ENCODE data around the gene CTCFL.
A peak's percentile ranks its signal among the peaks of the same experiment; 100 is the strongest.
"Not testable (repeated sequence)": the region's sequence is repeated elsewhere in the genome, so short reads cannot be mapped to it uniquely, and the experiment has no call there.

Gene CTCFL

GRCh38 chr20:57505979-57506378, 19.0 kb downstream of the CTCFL start:
- DNase-seq, result no peak

- DNase-seq, result no peak
Measured at GRCh38 chr20:57504411-57504810, 20.5 kb downstream of the CTCFL start.

DNA sequence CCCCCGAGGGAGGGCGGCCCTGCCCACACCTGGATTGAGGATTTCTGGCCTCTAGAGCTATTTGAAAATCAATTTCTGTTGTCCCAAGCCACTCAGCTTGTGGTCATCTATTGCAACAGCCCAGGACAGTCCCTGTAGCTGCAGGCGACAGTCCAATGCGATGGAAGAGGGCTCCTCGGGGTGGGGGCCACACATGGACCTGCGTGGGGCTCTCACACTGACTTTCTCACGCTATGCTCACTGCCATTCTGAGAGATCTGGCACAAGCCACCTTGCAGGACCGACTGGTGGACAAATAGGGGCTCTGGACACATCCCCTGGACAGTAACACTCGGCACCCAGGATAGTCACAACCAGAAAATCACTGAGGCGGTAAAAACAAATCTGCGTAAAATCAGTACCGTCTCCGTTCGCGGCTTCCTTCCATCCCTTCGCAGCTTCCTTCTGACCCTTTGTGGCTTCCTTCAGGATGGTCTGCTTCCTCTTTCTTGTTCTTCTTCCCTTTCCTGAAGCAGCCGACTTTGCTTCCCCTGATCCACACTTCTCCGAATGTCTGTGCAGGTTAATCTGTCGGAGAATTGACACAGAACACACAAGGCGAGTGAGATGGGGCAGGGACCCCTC, 21.8 kb downstream of the CTCFL start:
- no peak for DNase-seq

DNA sequence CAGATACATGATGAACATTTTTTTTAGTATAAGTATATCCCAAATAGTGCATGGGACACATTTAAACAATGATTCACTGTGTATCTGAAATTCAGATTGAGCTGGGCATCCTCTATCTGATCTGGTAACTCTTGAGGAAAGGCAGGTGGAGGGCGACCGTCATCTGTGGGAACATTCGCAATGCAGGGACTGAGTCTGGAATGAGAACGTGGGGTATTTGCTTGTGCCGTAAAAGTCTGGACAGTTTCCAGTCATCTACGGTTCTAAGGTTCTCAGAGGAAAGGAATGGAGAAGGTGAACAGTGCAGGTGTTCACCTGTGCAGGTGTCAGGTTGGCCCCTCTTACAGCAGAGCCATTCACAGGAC, 22.6 kb downstream of the CTCFL start:
- DNase-seq, result no peak

DNA sequence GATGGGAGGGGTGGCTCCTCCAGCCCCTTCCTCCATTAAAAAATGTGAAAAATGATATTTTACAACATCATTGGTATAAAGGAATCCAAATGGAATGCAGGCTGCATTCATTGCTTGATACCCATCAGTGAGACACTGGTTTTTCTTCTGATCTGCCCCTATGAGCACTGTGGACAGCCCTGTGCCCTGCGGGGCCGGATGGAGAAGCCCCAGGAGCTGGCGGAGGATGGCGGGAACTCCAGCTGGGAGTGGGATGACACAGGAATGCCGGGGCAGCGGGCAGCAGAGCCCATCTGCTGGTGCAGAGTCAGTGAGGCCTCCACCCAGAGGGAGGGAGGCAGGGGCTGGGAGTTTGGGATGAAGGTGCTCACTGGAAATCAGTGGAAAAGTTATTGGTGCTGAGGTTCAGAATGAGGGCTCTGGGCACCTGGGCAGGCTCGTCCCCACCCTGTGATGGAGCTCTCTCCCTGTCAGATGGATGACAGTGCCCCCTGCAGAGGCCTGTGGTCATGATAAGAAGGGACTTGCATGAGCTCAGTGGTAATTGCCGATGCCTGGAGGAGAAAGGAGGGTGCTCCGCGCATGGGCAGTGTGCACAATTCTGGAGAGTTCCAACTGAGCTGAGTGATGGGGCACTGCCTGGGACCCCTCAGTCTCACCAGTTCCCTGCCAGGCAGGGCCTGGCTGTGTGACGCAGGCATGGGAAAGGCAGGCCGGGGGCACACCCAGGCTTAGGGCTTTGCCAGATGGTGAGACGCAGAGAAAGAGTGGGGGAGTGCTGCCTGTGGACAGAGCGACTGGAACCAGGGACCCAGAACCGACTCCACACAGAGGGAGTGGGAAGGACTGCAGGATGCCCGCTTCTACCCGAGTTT, 23.2 kb downstream of the CTCFL start:
- DNase-seq, result no peak

GRCh38 chr20:57500962-57501361, 24.0 kb downstream of the CTCFL start:
- no peak for DNase-seq

DNA sequence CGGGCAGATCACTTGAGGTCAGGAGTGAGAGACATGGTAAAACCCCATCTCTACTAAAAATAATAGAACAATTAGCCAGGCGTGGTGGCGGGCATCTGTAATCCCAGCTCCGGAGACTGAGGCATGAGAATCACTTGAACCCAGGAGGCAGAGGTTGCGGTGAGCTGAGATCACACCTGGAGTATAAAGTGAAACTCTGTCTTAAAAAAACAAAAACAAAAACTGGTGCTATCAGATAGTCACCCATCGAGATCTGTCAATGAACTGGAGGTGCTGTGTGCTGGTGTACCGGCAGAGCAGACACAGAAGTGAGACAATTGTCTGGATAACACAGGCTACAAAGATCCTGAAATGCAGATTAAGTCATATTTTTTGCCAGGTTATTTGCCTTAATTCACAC, 24.7 kb downstream of the CTCFL start:
- no peak for DNase-seq

GRCh38 chr20:57499676-57500075, 25.3 kb downstream of the CTCFL start:
- no peak for DNase-seq

DNA sequence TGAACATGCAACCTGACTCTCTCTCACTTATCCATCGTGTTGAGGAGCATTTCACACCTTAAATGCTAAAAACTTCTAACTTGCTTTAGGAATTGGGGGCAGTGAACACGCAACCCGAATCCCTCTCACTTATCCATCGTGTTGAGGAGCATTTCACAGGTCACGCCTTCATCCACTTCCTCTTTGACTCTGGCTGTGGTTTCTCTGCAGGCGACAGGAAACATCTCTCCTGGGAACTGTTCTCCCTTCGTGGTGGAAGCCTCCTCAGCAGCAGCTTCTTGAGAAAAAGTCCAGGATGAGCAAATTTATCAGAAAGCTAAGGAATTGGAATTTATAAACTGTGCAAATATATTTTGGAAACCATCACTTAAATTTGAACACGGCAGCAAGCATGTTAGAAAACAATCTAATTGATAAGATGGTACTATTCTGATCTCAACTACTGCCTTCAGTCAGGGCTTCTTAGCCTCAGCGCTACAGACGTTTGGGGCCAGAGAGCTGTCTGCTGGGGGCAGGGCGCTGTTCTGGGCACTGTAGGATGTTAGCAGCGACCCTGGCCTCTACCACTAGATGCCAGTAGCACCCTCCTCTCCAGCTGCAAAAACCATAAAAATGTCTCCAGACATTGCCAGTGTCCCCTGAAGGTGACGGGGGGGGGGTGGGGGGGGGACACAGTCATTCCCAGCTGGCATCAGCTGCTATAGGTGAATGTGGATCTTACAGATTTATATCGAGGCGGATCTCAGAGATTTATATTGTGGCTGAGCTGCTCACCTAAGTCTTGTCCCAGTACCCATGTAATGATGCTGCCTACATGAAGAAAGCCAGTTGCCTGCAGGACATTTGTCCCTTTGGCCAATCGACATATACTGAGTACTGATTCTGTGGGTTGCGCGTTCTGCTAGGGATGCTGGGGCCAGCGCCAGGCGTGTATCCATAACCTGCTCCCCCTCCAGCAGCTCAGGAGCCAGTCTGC, 26.2 kb downstream of the CTCFL start:
- DNase-seq, result peak; percentile 14

DNA sequence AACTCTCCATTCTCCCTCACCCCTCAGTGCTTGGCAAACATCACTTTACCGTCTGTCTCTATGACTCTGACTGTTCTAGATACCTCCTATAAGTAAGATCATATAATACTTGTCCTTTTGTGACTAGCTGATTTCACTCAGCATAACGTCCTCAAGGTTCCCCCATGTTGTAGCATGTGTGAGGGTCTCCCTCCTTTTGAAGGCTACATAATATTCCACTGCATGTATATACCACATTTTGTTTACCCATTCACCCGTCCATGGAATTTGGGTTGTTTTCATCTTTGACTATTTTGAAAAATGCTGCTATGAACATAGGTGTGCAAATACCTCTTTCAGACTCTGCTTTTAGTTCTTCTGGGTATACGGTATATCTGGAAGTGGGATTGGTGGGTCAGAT, 28.3 kb downstream of the CTCFL start:
- DNase-seq, result no peak

DNA sequence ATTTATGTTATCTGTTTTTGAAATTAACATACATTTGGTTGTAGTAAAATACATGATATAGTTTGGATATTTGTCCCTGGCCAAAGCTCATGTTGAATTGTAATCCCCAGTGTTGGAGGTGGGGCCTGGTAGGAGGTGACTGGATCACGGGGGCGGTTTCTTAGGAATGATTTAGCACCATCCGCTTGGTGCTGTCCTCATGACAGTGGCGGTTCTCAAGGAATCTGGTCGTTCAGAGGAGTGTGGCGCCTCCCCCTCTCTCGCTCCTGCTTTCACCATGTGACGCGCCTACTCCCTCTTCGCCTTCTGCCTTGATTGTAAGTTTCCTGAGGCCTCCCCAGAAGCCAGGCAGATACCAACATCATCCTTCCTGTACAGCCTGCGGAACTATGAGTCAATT, 29.0 kb downstream of the CTCFL start:
- no peak for DNase-seq

GRCh38 chr20:57493091-57493615, 31.8 kb downstream of the CTCFL start:
- no peak for DNase-seq

GRCh38 chr20:57491373-57491772, 33.6 kb downstream of the CTCFL start:
- DNase-seq, result no peak

- DNase-seq, result not testable (repeated sequence)
Measured at GRCh38 chr20:57488277-57488676, 36.7 kb downstream of the CTCFL start.

DNA sequence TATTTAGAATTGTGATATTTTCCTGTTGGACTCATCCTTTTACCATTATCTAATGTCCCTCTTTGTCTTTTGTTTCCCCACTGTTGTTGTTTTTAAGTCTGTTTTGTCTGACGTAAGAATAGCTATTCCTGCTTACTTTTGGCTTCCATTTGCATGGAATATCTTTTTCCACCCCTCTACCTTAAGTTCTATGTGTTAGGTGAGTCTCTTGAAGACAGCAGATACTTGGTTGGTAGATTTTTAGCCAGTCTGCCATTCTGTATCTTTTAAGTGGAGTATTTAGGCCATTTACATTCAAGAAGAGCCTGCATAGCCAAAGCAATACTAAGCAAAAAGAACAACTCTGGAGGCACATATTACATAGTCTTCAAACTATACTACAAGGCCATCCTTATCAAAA, 39.2 kb downstream of the CTCFL start:
- no peak for DNase-seq

DNA sequence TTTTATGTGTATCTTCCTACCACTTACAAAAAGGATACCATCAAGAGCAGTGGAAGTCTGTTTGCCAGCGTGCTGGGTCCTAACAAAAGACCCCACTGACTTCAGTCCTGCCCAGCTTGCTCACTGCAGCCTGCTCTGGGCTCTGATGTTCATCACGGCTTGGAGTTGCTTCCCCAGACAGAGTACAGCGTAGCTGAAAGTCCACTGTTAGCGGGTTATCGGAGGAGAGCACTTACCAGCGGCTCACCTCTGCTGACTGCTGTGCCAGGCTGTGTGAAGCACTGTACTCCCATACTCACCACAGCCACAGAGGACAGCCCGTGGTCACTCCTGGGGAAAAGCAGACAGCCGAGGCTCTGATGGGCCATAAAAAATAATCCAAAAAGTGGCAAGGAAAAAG, 40.2 kb downstream of the CTCFL start:
- DNase-seq, result no peak

DNA sequence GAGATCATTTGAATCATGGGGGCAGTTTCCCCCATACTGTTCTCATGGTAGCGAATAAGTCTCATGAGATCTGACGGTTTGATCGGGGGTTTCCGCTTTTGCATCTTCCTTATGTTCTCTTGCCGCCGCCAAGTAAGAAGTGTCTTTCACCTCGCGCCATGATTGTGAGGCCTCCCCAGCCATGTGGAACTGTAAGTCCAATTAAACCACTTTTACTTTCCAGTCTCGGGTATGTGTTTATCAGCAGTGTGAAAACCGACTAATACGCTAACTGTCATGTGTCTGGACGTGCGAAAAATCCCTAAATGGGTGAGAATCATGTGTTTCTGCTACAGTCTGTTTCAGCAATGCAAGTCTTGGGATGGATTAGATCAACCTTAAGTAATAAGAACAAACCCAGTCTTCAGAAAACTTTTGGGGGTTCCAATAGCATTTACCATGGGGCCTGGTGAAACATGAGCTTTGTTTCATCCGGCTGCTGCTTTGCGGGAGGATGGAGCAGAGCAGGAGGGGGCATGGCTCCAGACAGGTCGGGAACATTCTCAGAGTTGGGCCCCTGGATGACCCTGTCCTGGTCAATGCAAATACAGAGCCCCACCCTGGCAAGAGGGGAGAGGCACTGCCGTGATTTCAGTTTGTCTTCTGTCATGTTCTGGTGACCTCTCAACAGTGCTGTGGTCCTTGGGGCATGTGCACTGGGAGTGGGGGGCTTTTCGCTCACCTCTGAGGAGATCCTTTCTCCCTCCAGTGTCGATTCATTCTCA, 41.5 kb downstream of the CTCFL start:
- DNase-seq, result no peak

DNA sequence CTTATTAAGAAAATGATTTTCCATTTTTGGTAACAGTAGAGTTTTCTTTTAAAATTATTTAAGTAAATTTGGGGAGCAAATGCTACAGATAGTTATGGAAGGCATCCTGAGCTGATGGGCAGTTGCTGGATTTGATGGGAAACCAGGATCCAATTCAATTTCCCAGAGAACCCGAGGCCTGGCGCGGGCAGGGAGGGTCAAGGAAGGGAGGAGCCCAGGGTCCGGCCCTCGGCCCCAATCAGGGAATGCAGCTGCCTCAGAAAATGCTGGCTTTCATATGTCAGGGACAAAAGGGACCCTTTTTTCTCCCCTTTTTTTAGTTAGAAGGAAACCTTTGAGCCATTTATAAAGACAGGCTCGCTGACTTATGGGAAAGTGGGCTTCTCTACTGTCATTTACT, 42.1 kb downstream of the CTCFL start:
- no peak for DNase-seq

GRCh38 chr20:57482148-57482547, 42.8 kb downstream of the CTCFL start:
- DNase-seq, result no peak

DNA sequence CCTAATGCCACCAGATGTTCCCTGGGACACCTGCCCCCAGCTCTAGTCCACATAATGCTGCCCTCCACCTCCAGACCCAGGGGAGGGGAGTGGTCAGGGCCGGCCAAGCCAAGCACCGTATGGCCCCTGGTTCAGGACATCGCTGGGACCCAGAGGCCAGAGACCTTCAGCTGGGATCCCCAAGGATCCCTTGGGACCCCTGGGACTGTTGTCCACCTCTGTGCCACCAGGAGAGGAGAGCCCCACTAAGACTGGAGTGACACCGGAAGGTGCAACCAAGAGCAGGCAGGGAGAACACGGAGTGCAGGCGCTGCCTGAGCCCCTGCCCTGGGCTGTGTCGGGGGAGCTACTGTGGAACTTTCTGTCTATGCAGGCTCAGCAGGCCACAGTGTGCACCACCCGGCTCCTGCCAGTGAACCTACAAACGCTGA, 43.6 kb downstream of the CTCFL start:
- DNase-seq, result no peak

DNA sequence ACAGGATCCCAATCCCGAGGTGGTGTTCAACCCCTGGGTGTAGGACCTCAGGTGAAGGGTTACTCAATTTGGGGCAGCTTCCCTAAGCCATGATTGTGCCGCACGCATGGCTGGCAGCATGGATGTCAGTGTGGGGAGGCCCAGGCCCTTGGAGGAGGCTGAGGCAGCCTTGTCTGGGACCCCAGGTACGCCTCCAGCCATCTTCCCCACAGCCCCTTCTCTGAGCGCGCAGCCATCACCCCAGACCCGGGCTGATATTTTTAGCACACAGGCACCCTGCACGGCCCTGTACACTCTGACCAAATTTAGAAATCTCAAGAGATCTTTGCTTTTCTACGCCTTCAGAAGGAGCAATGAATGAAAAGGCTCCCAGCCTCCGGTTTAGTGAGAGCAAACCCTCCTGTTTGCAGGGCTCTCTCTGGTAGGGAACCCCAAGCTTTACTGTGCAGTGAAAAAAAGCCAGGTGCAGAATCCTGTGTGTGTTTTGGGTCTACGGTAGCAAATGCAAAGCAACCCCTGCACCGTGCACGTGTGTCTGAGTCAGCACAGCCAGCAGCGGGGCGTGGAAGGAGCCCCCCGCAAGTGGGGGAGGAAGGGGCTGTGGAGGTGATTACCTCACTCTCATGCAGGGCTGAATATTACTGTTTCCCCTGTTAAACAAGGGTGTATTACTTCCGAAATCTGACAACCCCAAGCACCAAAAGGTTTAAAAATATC, 44.3 kb downstream of the CTCFL start:
- DNase-seq, result no peak

DNA sequence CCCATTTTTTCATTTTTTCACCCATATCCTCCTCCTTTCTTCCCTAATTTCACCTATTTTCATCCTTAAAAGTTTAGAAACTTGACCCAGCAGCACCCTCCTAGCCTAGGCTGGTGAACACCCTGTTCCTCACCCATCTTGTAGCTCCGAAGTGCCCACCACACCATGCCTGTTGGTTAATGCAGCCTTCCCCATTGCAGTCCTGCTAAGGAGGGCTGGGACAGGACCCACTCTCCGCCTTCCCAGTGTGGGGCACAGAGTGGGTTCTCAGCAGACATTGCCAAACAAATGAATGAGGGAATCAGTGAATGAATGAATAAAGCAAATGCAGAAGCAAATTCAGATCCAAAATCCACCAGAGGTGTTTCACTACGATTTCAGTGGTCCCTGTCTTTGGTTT, 45.7 kb downstream of the CTCFL start:
- DNase-seq, result no peak
